Measurements from ENCODE around the gene ACTR3C.

DNA sequence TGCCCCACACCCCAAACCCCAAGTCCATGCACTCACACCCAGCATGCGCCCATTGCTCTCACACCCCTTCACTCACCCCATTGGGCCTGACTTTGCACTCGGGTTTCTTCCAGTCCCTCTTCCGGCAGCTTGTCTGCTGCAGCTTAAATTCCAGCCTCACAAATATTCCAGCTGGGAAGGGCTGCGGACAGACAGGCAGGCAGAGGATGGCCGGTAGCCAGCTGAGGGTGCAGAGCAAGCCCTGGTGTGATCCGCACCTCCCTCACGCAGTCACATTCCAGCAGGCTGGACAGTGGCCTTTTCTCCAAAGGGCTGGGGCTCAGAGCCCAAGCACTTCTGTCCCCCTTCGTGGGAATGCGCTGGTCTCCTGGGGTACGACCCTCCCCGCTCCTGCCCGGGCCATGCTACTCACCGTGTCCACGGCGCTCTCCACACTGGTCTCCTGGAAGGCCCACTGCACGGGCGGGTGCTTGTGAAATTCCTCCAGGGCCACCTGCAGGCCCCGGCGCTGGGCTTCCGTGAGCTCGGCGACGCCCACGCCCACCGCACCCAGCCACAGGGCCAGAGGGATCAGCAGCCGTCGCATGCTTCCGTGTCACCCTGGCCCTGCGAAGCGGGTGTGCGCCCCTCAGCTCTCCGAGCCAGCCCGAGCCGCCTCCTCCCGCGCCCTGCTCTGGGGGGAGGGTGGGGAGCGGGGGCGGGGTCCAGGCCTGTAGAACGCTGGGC is 16.8 kb upstream of the ACTR3C start:
- no peak for TF ChIP-seq SP1 (IDR thresholded peaks at IDR 0.05)
- no peak for TF ChIP-seq FOXA1 (IDR thresholded peaks at IDR 0.05)
- TF ChIP-seq TARDBP (IDR thresholded peaks at IDR 0.05) = no peak
- TF ChIP-seq ARNT (IDR thresholded peaks at IDR 0.05) = no peak
- no peak for TF ChIP-seq FOXM1 (IDR thresholded peaks at IDR 0.05; ENCODE audit: borderline replicate concordance)
- TF ChIP-seq, protein P1, sequence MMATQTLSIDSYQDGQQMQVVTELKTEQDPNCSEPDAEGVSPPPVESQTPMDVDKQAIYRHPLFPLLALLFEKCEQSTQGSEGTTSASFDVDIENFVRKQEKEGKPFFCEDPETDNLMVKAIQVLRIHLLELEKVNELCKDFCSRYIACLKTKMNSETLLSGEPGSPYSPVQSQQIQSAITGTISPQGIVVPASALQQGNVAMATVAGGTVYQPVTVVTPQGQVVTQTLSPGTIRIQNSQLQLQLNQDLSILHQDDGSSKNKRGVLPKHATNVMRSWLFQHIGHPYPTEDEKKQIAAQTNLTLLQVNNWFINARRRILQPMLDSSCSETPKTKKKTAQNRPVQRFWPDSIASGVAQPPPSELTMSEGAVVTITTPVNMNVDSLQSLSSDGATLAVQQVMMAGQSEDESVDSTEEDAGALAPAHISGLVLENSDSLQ (IDR thresholded peaks at IDR 0.05) = no peak
- TF ChIP-seq FOXK2 (IDR thresholded peaks at IDR 0.05) = no peak
- TF ChIP-seq CTBP1 (IDR thresholded peaks at IDR 0.05; ENCODE audit: borderline replicate concordance) = no peak
- TF ChIP-seq ELF4 (IDR thresholded peaks at IDR 0.05) = no peak
